K562 (cell line): ENCODE results near the gene XPOT. TPM values are rescaled to one million over a fixed set of nuclear protein-coding genes. Genes with fewer than 3 reads are reported as not detected.

Source experiments
- CBX1 ChIP-seq: sonication (generic); IDR thresholded peaks from 2 replicates; pipeline ENCODE4 v1.6.1; 2016; ENCODE audit warnings: antibody characterized with exemption, low read depth, mild to moderate bottlenecking
- EGR1 ChIP-seq: fragments of 450-650 bp; conservative IDR thresholded peaks from 2 replicates; pipeline ENCODE4 v1.6.1; 2017; ENCODE audit warnings: mild to moderate bottlenecking
- ESRRA ChIP-seq: fragments of 450-650 bp; IDR thresholded peaks from 2 replicates; pipeline ENCODE4 v1.6.1; 2014; ENCODE audit warnings: low read depth, mild to moderate bottlenecking, moderate library complexity, borderline replicate concordance
- FIP1L1 ChIP-seq: fragments of 200-400 bp; formaldehyde crosslinking; IDR thresholded peaks from 2 replicates; pipeline ENCODE4 v1.6.1; 2018; ENCODE audit warnings: mild to moderate bottlenecking, low read depth, low read length; ENCODE audit not compliant: poor library complexity, severe bottlenecking
- GATAD2B ChIP-seq: fragments of 450-650 bp; IDR thresholded peaks from 2 replicates; pipeline ENCODE4 v1.6.1; 2017; ENCODE audit warnings: mild to moderate bottlenecking, borderline replicate concordance
- HMGN3 ChIP-seq: IDR thresholded peaks from 2 replicates; pipeline ENCODE4 v1.6.1; 2011; ENCODE audit warnings: borderline replicate concordance, low read depth, mild to moderate bottlenecking, mixed read lengths, low read length; ENCODE audit not compliant: insufficient read length; ENCODE audit errors: extremely low read depth
- KDM4B ChIP-seq, 2 experiments: fragments of 450-650 bp in 1 of 2; sonication (generic) in 1 of 2; IDR thresholded peaks; 2 replicates each; pipeline ENCODE4 v1.6.1; 2016 to 2017; ENCODE audit warnings: borderline replicate concordance in 2 of 2, antibody characterized with exemption in 1 of 2, low read depth in 1 of 2, mild to moderate bottlenecking in 1 of 2
- MEIS2 ChIP-seq: fragments of 450-650 bp; IDR thresholded peaks from 2 replicates; pipeline ENCODE4 v1.6.1; 2014; ENCODE audit warnings: mild to moderate bottlenecking; ENCODE audit not compliant: partially characterized antibody
- MTA2 ChIP-seq: fragments of 450-650 bp; IDR thresholded peaks from 2 replicates; pipeline ENCODE4 v1.6.1; 2016; ENCODE audit warnings: low read depth
- NR2C2 ChIP-seq, 2 experiments: fragments of 200-800 bp in 1 of 2; sonication (Bioruptor generic) in 1 of 2; sonication (generic) in 1 of 2; formaldehyde crosslinking in 1 of 2; IDR thresholded peaks; 2 replicates each; pipeline versions ENCODE4 v1.6.1 to v1.8.0; 2016 to 2022; ENCODE audit warnings: mild to moderate bottlenecking in 1 of 2, missing compliant biosample characterization in 1 of 2, missing genetic modification characterization in 1 of 2, missing genetic modification reagents in 1 of 2
- SMAD2 ChIP-seq: fragments of 150-350 bp; IDR thresholded peaks from 2 replicates; pipeline ENCODE4 v1.6.1; 2014; ENCODE audit warnings: low read depth, mild to moderate bottlenecking, low read length
- SMARCA5 ChIP-seq: fragments of 450-650 bp; IDR thresholded peaks from 2 replicates; pipeline ENCODE4 v1.6.1; 2016
- SOX6 ChIP-seq: fragments of 450-650 bp; IDR thresholded peaks from 2 replicates; pipeline ENCODE4 v1.6.1; 2014; ENCODE audit warnings: mild to moderate bottlenecking
- polyA plus RNA-seq, 8 experiments: library from polyadenylated mRNA; depleted of rRNA in 4 of 8; stranded (reverse) in 5 of 8; unstranded in 3 of 8; fragments of >200 nt; fragmentation: Nextera tagmentation in 2 of 8; fragmentation: Illumina TruSeq in 1 of 8; extraction: Ambion mirVana in 2 of 8; extraction: Trizol in 1 of 8; gene quantifications; 2 replicates each; pipeline versions ENCODE4 v1.2.1 to v1.2.3, GENCODE V29; 2011 to 2014; ENCODE audit warnings: inconsistent platforms in 1 of 8, missing spikeins in 1 of 8
- total RNA-seq, 7 experiments: library from RNA; depleted of rRNA in 6 of 7; stranded (reverse); fragments of >200 nt in 6 of 7; fragmentation: Illumina TruSeq in 2 of 7; extraction: Trizol in 2 of 7; gene quantifications; 2 replicates each; pipeline versions ENCODE4 v1.2.1 to v1.2.3, GENCODE V29; 2011 to 2021; ENCODE audit warnings: low replicate concordance in 1 of 7
- TF ChIP-seq, protein P1 (sequence below): fragments of 450-650 bp; IDR thresholded peaks from 2 replicates; pipeline ENCODE4 v1.6.1; 2016; ENCODE audit warnings: low read depth
- TF ChIP-seq, protein P2 (sequence below), 2 experiments: IDR thresholded peaks in 1 of 2; conservative IDR thresholded peaks in 1 of 2; 2 replicates each; pipeline ENCODE4 v1.6.1; 2016; ENCODE audit warnings: low read depth in 2 of 2, mild to moderate bottlenecking in 1 of 2, missing compliant biosample characterization in 1 of 2, missing genetic modification characterization in 1 of 2, moderate library complexity in 1 of 2

The XPOT gene
- total and polyA plus RNA-seq, 9 of the 15 experiments (the other 6 are each of a cell fraction or from before 2014, with no cell fraction given), result 26.2 to 192 (median 102) TPM

DNA sequence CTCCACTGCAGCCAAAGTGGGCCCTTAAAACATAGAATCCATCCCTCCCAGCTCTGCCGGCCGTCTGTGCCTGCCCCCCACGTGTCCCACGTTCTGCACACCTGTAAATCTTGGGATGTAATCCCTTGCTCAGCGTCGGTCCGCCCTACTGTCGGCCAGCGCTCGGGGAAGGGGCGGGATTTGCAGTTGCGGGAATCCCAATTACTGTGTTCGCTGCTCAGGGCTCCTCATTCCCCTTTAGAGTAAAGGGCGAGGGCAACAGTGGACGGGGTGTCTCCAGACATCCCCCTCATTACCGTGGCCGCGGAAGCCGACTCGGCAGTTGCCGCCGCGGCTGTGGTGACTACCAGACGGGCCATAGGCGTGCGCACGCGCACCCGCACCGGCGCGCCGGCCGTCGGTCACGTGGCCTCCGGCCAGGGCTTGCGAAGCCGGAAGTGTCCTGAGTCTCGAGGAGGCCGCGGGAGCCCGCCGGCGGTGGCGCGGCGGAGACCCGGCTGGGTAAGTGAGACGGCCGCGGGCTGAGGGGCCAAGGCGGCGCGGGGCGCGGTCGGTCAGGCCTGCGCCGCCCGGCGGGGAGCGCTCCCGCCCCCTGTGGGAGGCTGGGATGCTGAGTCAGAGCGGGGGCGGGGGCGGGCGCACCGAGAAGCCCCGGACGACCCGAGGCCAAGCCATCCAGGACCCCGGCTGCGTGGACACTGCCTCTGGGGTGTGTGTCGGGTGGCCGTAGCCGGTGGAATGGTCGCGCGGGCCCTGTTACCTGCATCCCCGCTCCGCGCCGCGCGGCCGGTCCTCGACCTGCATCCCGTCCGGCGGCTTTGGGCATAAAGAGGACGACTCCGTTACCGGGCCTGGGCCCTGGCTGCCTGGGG, 47.7 kb downstream of the XPOT start, which contains the start of gene TBK1 (continued):
- TF ChIP-seq, protein P1, sequence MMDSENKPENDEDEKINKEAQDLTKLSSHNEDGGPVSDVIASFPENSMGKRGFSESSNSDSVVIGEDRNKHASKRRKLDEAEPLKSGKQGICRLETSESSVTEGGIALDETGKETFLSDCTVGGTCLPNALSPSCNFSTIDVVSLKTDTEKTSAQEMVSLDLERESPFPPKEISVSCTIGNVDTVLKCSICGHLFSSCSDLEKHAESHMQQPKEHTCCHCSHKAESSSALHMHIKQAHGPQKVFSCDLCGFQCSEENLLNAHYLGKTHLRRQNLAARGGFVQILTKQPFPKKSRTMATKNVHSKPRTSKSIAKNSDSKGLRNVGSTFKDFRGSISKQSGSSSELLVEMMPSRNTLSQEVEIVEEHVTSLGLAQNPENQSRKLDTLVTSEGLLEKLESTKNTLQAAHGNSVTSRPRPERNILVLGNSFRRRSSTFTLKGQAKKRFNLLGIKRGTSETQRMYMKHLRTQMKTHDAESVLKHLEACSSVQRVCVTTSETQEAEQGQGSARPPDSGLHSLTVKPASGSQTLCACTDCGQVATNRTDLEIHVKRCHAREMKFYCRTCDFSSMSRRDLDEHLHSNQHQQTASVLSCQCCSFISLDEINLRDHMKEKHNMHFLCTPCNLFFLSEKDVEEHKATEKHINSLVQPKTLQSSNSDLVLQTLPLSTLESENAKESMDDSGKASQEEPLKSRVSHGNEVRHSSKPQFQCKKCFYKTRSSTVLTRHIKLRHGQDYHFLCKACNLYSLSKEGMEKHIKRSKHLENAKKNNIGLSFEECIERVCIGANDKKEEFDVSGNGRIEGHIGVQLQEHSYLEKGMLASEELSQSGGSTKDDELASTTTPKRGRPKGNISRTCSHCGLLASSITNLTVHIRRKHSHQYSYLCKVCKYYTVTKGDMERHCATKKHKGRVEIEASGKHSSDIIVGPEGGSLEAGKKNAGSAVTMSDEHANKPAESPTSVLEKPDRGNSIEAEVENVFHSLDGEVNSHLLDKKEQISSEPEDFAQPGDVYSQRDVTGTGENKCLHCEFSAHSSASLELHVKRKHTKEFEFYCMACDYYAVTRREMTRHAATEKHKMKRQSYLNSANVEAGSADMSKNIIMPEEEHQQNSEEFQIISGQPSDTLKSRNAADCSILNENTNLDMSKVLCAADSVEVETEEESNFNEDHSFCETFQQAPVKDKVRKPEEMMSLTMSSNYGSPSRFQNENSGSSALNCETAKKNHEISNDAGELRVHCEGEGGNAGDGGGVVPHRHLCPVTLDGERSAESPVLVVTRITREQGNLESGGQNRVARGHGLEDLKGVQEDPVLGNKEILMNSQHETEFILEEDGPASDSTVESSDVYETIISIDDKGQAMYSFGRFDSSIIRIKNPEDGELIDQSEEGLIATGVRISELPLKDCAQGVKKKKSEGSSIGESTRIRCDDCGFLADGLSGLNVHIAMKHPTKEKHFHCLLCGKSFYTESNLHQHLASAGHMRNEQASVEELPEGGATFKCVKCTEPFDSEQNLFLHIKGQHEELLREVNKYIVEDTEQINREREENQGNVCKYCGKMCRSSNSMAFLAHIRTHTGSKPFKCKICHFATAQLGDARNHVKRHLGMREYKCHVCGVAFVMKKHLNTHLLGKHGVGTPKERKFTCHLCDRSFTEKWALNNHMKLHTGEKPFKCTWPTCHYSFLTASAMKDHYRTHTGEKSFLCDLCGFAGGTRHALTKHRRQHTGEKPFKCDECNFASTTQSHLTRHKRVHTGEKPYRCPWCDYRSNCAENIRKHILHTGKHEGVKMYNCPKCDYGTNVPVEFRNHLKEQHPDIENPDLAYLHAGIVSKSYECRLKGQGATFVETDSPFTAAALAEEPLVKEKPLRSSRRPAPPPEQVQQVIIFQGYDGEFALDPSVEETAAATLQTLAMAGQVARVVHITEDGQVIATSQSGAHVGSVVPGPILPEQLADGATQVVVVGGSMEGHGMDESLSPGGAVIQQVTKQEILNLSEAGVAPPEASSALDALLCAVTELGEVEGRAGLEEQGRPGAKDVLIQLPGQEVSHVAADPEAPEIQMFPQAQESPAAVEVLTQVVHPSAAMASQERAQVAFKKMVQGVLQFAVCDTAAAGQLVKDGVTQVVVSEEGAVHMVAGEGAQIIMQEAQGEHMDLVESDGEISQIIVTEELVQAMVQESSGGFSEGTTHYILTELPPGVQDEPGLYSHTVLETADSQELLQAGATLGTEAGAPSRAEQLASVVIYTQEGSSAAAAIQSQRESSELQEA, result no peak
- TF ChIP-seq NR2C2 (CRISPR knock-in tag; IDR thresholded peaks at IDR 0.05), result no peak
- TF ChIP-seq NR2C2 (tag; IDR thresholded peaks at IDR 0.05), result no peak
- TF ChIP-seq SMAD2, result no peak
- TF ChIP-seq MEIS2, result peak; percentile 82
- no peak for TF ChIP-seq SOX6
- peak; percentile 95 for TF ChIP-seq EGR1
- no peak for TF ChIP-seq MTA2
- TF ChIP-seq KDM4B (IDR thresholded peaks at IDR 0.05; ENCODE audit: borderline replicate concordance in 2 of 2, low read depth in 1 of 2), result no peak
- peak; percentile 46; the same call in 1 of the 2 replicates for TF ChIP-seq ESRRA
- TF ChIP-seq FIP1L1, result peak; percentile 82
- TF ChIP-seq, protein P2, sequence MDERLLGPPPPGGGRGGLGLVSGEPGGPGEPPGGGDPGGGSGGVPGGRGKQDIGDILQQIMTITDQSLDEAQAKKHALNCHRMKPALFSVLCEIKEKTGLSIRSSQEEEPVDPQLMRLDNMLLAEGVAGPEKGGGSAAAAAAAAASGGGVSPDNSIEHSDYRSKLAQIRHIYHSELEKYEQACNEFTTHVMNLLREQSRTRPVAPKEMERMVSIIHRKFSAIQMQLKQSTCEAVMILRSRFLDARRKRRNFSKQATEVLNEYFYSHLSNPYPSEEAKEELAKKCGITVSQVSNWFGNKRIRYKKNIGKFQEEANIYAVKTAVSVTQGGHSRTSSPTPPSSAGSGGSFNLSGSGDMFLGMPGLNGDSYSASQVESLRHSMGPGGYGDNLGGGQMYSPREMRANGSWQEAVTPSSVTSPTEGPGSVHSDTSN (CRISPR knock-in tag; IDR thresholded peaks at IDR 0.05; ENCODE audit: low read depth), result no peak
- TF ChIP-seq, protein P2 (tag; conservative IDR thresholded peaks at IDR 0.05; ENCODE audit: low read depth), result 0 out of 2 replicates have a peak, but pooled peaks have one; percentile 31
- no peak for TF ChIP-seq SMARCA5
- peak; percentile 75 for TF ChIP-seq HMGN3
- peak; percentile 96 for TF ChIP-seq GATAD2B
- peak; percentile 76; the same call in 1 of the 2 replicates for TF ChIP-seq CBX1
